HAP-1 (cell line): ENCODE data around the gene GAMT.

Experiments used
- DNase-seq, 2 experiments: peaks; one replicate each; pipeline ENCODE4 v3.0.0-alpha.2; 2016 to 2020; ENCODE audit warnings: low spot score in 2 of 2
- H3K27me3 ChIP-seq: fragments of 250-450 bp; sonication (Bioruptor Pico); 2 replicates; pipeline ENCODE4 v1.5.1; 2020; ENCODE audit warnings: low read depth, mild to moderate bottlenecking, moderate library complexity
- H3K36me3 ChIP-seq: fragments of 250-450 bp; sonication (Bioruptor Pico); replicated peaks from 2 replicates; pipeline ENCODE4 v1.5.1; 2020; ENCODE audit warnings: mild to moderate bottlenecking
- H3K4me1 ChIP-seq: fragments of 250-450 bp; sonication (Bioruptor Pico); 2 replicates; pipeline ENCODE4 v1.5.1; 2020; ENCODE audit warnings: mild to moderate bottlenecking
- H3K4me3 ChIP-seq: fragments of 250-450 bp; sonication (Bioruptor Pico); 2 replicates; pipeline ENCODE4 v1.5.1; 2020; ENCODE audit warnings: mild to moderate bottlenecking, moderate library complexity
- H3K9me3 ChIP-seq: fragments of 250-450 bp; sonication (Bioruptor Pico); 2 replicates; pipeline ENCODE4 v1.5.1; 2020; ENCODE audit warnings: mild to moderate bottlenecking, moderate library complexity
- in situ Hi-C: fragments of 300-500 bp; cut with MboI; formaldehyde crosslinking; loops from 3 replicates; pipeline ENCODE4 v1.14.3; 2020; ENCODE audit warnings: low sequenced_read_pairs, inconsistent platforms, mixed read lengths

Gene GAMT

DNA sequence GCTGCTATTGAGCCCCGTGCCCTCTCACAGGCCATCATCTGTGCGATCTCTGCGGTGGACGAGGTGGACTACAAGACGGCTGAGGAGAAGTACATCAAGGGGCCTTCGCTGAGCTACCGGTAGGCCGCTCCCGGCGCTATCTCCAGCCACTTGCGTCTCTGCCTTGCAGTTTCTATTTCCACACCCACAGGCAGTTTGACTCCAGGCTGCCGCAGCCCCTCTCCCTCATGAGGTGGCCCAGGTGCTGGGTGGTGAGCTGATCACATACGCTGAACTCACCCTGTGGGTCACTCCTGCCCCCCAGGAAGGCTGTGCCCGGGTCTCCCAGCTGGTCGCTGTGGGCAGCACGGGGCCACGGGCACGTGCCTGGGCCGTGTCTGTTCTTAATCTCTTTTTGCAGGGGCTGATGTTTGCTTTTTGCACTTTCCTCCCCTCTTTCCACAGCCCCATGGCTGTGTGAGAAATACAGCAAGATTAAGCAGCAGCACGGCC lies 28.3 kb downstream of the GAMT start:
- Histone ChIP-seq H3K4me1 (peaks cover 4% of the 10 kb centered on the region; the same call in 1 of the 2 replicates), H3K36me3 (peaks cover 62% of the 10 kb centered on the region), H3K4me3 (no peak overlapping the region), H3K27me3 (no peaks in the 10 kb centered on the region), H3K9me3 (no peaks in the 10 kb centered on the region)
- DNase-seq, result no peak
- in situ Hi-C loops, result no loop called here

DNA sequence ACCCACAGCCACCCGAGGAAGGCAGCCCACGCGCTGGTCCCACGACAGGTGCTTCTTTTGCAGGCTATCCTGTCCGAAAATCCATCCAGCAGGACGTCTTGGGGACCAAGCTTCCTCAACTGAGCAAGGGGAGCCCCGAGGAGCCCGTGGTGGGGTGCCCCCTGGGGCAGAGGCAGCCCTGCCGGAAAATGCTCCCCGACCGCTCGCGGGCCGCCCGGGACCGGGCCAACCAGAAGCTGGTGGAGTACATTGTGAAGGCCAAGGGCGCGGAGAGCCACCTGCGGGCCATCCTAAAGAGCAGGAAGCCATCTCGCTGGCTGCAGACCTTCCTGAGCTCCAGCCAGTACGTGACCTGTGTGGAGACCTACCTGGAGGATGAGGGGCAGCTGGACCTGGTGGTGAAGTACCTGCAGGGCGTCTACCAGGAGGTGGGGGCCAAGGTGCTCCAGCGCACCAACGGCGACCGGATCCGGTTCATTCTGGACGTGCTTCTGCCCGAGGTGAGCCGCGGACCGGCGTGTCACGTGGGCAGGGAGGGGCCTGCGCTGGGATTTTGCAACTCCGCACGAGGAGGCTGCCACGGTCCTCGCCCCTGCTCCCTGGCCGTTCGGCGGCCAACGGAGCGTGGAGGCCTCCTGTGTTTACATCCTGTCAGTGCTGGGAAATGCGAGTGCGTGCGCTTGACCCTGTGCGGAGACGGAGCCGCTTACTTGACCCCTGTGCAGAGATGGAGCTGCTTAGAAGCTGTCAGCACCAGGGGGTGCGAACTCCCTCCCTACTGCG lies 30.6 kb downstream of the GAMT start:
- in situ Hi-C loops, result no loop called here
- Histone ChIP-seq H3K9me3 (no peaks in the 10 kb centered on the region), H3K4me3 (no peak overlapping the region), H3K4me1 (peaks cover 4% of the 10 kb centered on the region; the same call in 1 of the 2 replicates), H3K36me3 (peaks cover 80% of the 10 kb centered on the region), H3K27me3 (no peaks in the 10 kb centered on the region)
- no peak for DNase-seq

DNA sequence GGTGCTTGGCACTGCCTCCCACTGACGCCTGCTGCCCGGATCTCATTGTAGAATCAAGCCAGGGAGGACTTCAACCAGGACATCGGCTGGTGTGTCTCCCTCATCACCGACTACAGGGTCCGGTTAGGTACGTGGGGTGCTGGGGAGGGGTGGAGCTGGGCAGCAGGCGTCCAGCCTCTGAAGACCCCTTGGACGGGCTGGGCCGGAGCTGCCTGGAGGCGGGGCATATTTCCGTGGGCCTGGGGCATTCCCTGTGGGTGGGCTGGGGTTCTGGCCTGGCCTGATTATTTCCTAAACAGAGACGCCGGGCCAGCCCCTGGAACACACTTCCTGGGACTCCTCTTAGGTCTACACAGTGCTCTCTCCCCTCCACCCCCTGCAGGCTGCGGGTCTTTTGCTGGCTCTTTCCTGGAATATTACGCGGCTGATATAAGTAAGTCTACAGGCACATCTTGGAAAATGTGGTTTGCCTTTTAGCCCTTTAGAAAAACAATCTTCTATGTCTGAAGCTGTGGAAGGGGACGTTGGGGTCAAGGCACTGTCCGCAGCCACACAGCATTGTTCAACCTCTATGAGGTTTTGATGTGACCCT lies 32.0 kb downstream of the GAMT start:
- H3K9me3 ChIP-seq, result no peaks in the 10 kb centered on the region
- peaks cover 86% of the 10 kb centered on the region for H3K36me3 ChIP-seq
- no peaks in the 10 kb centered on the region for H3K27me3 ChIP-seq
- in situ Hi-C loops, result no loop called here
- no peak for DNase-seq
- peaks cover 4% of the 10 kb centered on the region; the same call in 1 of the 2 replicates for H3K4me1 ChIP-seq
- no peak overlapping the region for H3K4me3 ChIP-seq

DNA sequence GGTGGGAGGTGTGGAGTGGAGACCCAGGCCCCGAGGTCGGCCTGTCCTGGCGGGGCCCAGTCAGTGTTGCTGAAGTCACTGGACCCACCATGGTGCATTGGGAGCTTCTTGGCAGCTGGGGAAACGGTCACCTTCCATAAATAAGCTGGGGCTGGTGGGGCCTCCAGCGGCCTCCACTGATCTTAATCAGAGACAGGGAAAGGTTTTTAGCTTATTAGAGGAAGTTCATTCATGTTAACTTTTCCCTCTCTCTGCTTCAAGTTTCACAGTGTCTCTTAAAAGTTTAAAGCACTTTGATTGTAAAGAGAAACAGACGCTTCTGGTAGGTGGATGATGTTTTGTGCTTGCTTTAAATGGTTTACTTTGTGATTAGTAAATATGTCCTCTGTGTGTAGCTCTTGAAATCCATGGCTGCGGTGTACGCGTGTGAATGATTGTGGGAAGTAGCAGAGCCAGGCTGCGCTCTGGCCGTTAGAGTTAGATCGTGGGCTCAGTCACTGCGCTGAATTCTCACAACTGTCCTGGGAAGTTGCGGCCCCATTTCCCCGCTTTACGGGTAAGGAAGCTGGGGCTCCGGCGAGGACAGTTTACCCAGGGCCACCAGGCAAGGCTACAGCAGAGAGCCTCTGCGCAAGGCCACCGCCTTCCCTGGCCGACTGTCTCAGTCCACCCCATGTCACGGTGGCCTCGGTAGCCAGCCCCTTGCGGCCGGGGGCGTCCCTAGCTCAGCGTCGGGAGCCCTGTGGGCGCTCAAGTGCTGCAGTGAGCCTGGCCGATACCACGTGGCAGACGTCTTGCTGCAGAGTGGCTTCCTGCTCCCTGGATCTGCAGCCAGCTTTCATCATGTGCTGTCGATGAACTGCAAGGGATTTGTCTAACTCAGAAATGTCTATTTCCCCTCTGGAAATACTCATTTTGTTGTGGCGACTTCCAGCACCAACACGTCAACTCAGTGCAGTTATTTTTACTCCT lies 34.2 kb downstream of the GAMT start:
- Histone ChIP-seq H3K4me3 (no peak overlapping the region), H3K4me1 (no peaks in the 10 kb centered on the region), H3K9me3 (no peaks in the 10 kb centered on the region), H3K36me3 (peaks cover 79% of the 10 kb centered on the region), H3K27me3 (no peaks in the 10 kb centered on the region)
- in situ Hi-C loops, result no loop called here
- DNase-seq, result no peak

DNA sequence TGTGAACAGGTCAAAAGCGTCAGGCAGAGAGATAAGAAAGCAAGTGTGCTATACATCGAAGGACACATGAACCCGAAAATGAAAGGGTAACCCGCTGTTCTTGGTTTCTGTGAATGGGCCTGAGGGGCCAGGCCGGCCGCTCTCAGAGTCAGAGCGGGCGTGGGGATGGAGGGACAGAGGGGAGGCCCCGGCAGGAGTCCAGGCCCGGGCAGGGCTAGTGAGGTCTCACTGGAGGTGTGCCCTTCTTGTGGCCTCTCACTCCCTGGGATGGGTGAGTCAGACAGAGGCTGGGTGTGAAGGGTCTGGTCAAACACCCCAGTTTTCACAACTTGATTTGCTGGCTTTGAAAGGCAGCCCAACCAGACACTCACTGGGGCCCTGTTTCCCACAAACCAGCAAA lies 35.0 kb downstream of the GAMT start:
- DNase-seq, result no peak
- H3K27me3 ChIP-seq, result no peaks in the 10 kb centered on the region
- H3K4me1 ChIP-seq, result peaks cover 7% of the 10 kb centered on the region
- H3K4me3 ChIP-seq, result no peak overlapping the region
- in situ Hi-C loops, result no loop called here
- peaks cover 81% of the 10 kb centered on the region for H3K36me3 ChIP-seq
- H3K9me3 ChIP-seq, result no peaks in the 10 kb centered on the region

- Histone ChIP-seq H3K9me3 (no peaks in the 10 kb centered on the region), H3K27me3 (no peaks in the 10 kb centered on the region), H3K4me1 (peaks cover 14% of the 10 kb centered on the region), H3K4me3 (no peak overlapping the region), H3K36me3 (peaks cover 81% of the 10 kb centered on the region)
- DNase-seq, result no peak
- in situ Hi-C loops, result no loop called here
Measured at GRCh38 chr19:1365319-1366269, 35.7 kb downstream of the GAMT start.

GRCh38 chr19:1364070-1364704 lies 37.2 kb downstream of the GAMT start:
- Histone ChIP-seq H3K4me1 (peaks cover 28% of the 10 kb centered on the region), H3K36me3 (peaks cover 75% of the 10 kb centered on the region), H3K27me3 (no peaks in the 10 kb centered on the region), H3K9me3 (no peaks in the 10 kb centered on the region), H3K4me3 (no peak overlapping the region)
- in situ Hi-C loops, result no loop called here
- DNase-seq, result no peak

DNA sequence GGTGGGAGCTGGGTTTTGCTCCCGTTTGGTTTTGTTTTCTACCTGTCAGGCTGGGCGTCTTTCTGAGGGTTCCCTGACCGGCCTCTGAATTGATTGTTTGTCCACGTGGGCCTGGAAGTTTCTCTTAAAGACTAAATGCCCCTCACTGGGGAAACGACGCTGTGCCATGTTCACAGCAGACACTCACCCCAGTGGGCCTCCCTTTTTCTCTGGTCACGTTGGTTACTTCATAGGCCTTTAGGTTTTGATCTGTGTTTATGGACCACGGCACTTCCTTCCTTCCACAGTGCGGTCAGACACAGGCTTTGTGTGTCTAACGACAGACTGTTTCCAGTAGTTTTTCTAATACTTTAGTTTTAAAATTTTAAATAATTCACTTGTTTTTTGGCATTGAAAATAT lies 37.7 kb downstream of the GAMT start:
- peaks cover 78% of the 10 kb centered on the region for H3K36me3 ChIP-seq
- H3K9me3 ChIP-seq, result no peaks in the 10 kb centered on the region
- in situ Hi-C loops, result no loop called here
- H3K4me3 ChIP-seq, result no peak overlapping the region
- no peak for DNase-seq
- peaks cover 31% of the 10 kb centered on the region for H3K4me1 ChIP-seq
- H3K27me3 ChIP-seq, result no peaks in the 10 kb centered on the region

GRCh38 chr19:1362387-1363257 lies 38.7 kb downstream of the GAMT start:
- Histone ChIP-seq H3K4me3 (no peak overlapping the region), H3K27me3 (no peaks in the 10 kb centered on the region), H3K4me1 (peaks cover 31% of the 10 kb centered on the region), H3K36me3 (peaks cover 78% of the 10 kb centered on the region), H3K9me3 (no peaks in the 10 kb centered on the region)
- no peak for DNase-seq
- in situ Hi-C loops, result no loop called here

GRCh38 chr19:1361601-1362386 lies 39.5 kb downstream of the GAMT start:
- DNase-seq, result no peak
- no peaks in the 10 kb centered on the region for H3K27me3 ChIP-seq
- no peaks in the 10 kb centered on the region for H3K9me3 ChIP-seq
- peaks cover 78% of the 10 kb centered on the region for H3K36me3 ChIP-seq
- in situ Hi-C loops, result no loop called here
- peak overlapping the region; percentile 14; the same call in 1 of the 2 replicates for H3K4me3 ChIP-seq
- H3K4me1 ChIP-seq, result peaks cover 34% of the 10 kb centered on the region

DNA sequence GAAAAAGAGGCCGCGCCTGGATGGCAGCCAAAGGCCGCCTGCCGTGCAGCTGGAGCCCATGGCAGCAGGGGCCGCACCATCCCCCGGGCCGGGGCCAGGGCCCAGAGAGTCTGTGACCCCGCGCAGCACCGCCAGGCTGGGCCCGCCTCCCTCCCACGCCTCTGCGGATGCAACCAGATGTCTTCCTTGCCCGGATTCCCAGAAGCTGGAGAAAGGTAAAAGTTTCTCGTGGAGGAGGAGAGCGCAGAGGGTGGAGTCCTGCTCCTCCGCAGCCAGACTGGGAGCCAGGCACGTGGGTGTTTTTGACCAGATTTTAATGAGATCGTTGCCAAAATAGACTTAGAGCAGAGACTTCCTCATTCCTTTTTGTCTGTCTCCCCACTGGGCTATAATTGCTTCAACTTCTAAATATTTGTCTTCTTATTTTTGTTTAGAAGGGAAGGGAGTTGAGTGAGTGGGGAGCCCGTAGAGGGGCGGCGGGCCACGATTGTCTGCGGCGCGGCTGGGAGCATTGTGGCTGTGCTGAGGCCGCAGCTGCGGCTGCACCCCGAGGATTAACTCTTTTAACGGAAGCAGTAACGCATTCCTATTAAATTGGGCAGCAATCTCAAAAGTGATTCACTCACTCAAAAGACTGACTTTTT lies 40.4 kb downstream of the GAMT start:
- in situ Hi-C loops, result no loop called here
- peaks cover 42% of the 10 kb centered on the region for H3K4me1 ChIP-seq
- H3K36me3 ChIP-seq, result peaks cover 73% of the 10 kb centered on the region
- peak overlapping the region; percentile 14 for H3K4me3 ChIP-seq
- H3K9me3 ChIP-seq, result no peaks in the 10 kb centered on the region
- DNase-seq, result peak; percentile 32 to 83
- no peaks in the 10 kb centered on the region for H3K27me3 ChIP-seq
